GM10248 (cell line): ENCODE measurements around the gene KIF26B.
"Not testable (repeated sequence)": the region's sequence is repeated elsewhere in the genome, so short reads cannot be mapped to it uniquely, and the experiment has no call there.

Source experiments
- CTCF ChIA-PET: fragments of 300-600 bp; sonication (Branson Sonifier 250); formaldehyde crosslinking; extraction: SDS; loops from one replicate; lab custom pipeline; 2021; ENCODE audit warnings: antibody characterized with exemption; lab: Yijun Ruan, JAX
- POLR2A ChIA-PET: fragments of 350-650 bp; sonication (Branson Sonifier 250); formaldehyde crosslinking; extraction: SDS; loops from one replicate; lab custom pipeline; 2020; ENCODE audit warnings: antibody characterized with exemption; lab: Yijun Ruan, JAX
- DNase-seq: peaks from one replicate; pipeline ENCODE4 v3.0.0; 2012; ENCODE audit errors: extremely low spot score
- CTCF ChIP-seq: IDR thresholded peaks from 2 replicates; pipeline ENCODE4 v1.5.1; 2012; ENCODE audit warnings: mild to moderate bottlenecking, low read depth; ENCODE audit errors: extremely low read depth, missing control alignments, control extremely low read depth

KIF26B gene

DNA sequence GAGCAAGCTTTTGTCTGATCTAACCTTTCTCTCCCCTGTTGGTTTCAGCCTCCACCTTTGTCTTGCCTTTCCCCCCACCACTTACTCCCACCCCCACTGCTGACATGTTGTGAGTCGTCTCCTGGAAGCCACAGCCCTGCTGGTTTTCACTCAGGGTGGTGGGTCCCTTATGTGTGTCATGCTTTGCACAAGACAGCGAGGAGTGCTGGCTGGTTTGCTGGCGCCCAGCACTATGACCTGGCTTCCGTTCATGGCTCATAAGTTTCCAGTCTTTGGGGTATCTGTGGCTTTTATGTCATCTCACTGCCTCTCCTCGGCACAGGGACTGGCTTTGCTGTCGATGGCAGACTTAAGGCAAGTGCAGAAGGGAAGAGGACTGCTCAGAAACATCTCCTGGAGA, 177.7 kb downstream of the KIF26B start:
- TF ChIP-seq CTCF: no peak
- ChIA-PET POLR2A (no interaction called here), CTCF (no interaction called here)
- no peak for DNase-seq

DNA sequence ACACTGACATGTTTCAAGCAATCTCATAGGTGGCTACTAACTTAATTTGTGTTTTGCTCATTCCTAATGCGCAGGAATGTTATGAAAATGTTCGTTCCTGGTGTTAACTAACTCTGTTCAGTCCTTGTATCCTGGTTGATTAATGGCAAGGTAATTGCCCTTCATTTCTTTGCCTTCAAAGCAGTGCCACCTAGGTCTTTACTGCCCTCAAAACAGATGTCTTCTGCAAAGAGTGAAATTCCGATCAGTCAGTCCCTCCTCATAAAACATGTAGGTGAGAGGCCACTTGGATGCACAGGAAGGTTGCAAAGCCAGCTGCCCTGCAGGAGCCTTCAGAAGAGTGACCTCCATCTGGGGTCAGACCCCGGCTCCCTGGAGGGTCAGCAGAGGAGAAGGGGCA, 179.4 kb downstream of the KIF26B start:
- no peak for TF ChIP-seq CTCF
- POLR2A ChIA-PET: no interaction called here
- CTCF ChIA-PET: no interaction called here
- DNase-seq: no peak

DNA sequence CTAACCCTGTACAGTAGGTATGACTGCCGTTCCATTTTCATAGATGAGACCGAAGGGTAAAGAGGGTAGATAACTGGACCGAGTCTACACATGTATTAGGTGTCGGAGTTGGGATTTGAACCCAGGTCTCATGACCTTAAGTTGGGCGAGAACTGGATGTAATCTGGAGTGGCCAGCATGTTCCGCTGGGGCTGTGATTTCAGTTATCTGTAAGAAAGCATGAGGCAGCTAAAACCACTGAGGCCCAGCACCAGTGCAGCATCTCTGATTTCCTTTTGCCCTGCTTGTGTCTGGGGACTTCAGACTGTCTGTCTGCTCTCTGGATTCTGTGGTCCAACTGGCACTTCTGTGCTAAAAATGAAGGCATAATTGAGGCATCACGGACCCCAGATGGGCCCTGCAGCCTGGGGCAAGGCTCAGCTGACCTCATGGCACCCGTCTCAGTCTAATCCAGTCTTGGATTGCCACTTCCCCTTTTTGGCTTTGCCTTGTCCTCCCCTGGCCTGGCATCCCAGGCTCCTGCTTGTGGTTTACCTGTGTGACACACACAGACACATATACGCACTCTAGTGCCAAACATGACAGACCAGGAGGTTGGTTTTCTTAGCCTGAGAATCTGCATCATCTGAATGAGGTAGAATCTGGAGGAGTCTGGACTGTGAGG, 180.2 kb downstream of the KIF26B start:
- CTCF ChIA-PET: no interaction called here
- no peak for DNase-seq
- POLR2A ChIA-PET: no interaction called here
- no peak for TF ChIP-seq CTCF

DNA sequence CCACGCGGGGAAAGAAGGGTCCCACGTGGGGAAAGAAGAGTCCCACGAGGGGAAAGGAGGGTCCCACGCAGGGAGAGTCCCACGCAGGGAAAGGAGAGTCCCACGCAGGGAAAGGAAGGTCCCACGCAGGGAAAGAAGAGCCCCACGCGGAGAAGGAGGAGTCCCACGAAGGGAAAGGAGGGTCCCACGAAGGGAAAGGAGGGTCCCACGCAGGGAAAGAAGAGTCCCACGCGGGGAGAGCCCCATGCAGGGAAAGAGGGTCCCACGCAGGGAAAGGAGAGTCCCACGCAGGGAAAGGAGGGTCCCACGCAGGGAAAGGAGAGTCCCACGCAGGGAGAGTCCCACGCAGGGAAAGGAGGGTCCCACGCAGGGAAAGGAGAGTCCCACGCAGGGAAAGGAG, 180.9 kb downstream of the KIF26B start:
- CTCF ChIA-PET, DNase-seq, POLR2A ChIA-PET: not testable (repeated sequence)

GRCh38 chr1:245336149-245336983, 181.6 kb downstream of the KIF26B start:
- CTCF ChIA-PET: no interaction called here
- POLR2A ChIA-PET: no interaction called here

GRCh38 chr1:245336984-245337355, 182.2 kb downstream of the KIF26B start:
- CTCF ChIA-PET, POLR2A ChIA-PET: not testable (repeated sequence)

More at GRCh38 chr1:245336149-245336983, 181.6 kb downstream of the KIF26B start:
- TF ChIP-seq CTCF: no peak
- no peak for DNase-seq

DNA sequence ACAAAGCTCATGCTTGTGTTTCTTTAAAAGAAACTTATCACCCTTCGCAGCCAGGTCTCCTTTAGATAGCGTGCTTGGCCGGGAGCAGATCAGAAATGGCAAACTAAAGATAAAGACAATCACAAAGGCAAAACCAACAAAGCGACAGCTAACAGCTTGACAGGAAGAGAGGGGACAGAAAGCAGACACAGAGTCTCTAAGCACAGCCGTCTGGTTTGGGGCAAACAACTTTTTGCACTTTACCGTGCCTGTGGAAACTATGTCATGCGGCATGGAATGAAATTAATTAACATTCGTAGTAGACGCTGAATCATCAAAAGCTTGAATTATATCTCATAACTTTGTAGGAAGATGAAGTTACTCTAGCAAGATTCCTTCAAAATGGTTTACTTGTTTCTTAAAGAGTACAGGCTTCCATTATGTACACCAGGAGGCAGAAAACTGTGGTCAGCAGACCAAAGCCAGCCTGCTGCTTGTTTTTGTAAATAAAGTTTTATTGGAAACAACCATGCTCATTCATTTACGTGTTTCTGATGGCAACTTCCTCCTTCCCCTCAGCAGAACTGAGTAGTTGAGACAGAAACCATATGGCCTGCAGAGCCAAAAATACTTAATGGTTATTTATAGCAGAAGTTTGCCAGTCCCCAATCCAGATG, 183.2 kb downstream of the KIF26B start:
- DNase-seq: no peak
- POLR2A ChIA-PET: no interaction called here
- TF ChIP-seq CTCF: no peak
- CTCF ChIA-PET: interaction anchor here (0.8 kb wide), 1 partner anchor 9 kb away, joined by 3 read pairs; no protein-coding TSS in a partner anchor

More at GRCh38 chr1:245336984-245337355, 182.2 kb downstream of the KIF26B start:
- not testable (repeated sequence) for DNase-seq
